ENCODE measurements around the gene RHCE.

GRCh38 chr1:25347556-25347955 lies 73.1 kb downstream of the RHCE start:
- TF ChIP-seq TBP (IDR thresholded peaks at IDR 0.05; ENCODE audit: low read depth, low read length): no peak
- TF ChIP-seq EZH2 (IDR thresholded peaks at IDR 0.05; ENCODE audit: low read depth, low read length, severe bottlenecking): no peak
- no peak for TF ChIP-seq CTCF (IDR thresholded peaks at IDR 0.05; ENCODE audit: control extremely low read depth in 1 of 3, insufficient read depth in 1 of 3, low read depth in 1 of 3, low read length in 3 of 3)
- TF ChIP-seq CEBPB (IDR thresholded peaks at IDR 0.05; ENCODE audit: low read depth, low read length): no peak
- no peak for TF ChIP-seq GTF2F1 (IDR thresholded peaks at IDR 0.05; ENCODE audit: borderline replicate concordance, low read depth, low read length)
- TF ChIP-seq EP300 (IDR thresholded peaks at IDR 0.05; ENCODE audit: borderline replicate concordance in 1 of 2, low read depth in 2 of 2, low read length in 2 of 2): no peak

Data from H1 (cell line).